ENCODE results near the gene A1BG.

A1BG gene

DNA sequence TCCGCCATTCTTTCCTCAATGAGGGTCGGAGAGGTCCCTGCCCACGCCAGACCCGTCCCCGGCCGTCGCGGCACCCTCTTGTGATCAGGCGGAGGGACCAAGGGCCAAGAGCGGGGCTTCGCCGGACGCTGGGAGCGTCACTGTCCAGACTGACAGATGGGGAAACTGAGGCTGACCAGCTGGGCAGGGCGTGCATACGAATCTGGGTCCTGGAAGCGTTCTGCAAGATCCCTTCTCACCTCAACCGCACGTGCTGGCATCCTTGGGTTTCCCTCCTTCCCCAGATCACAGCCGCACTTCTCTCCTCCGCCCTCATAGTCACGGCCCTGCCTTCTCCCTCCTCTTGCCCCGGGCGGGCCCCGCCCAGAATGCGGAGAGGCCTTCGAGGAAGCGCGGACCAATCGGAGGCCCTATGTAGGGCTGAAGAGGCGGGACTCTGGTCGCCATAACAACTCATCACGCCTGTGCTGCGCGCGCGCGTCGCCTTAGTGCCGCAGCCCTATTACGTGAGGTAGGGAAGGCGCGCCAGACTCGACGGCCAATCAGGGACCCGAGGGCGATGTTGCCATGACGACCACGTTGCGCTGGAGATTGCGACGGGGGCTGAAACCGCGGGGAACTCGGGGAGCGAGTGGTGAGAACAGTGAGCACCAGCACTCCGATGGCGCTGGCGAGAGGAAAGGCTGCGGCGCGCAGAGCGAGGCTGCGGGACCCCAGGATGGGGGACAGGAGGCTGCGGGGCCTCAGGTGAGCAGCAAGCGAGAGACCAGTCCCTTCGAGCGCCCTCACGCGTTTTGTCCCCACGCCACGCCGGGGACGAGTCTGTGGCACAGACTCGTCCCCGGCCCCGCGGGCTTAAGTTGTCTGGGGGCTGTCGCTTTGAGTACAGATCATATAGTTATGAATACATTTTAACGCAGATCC lies 47.9 kb upstream of the A1BG start:
- Histone ChIP-seq H3K27ac (ENCODE audit: extremely low read depth, low read depth, low read length) (peak overlapping the region; percentile 27; the same call in 1 of the 2 replicates), H3K36me3 (ENCODE audit: control insufficient read depth in 2 of 2, insufficient read depth in 1 of 2, low read length in 2 of 2) (no peaks in the 10 kb centered on the region; a peak in 1 of 3 replicates), H3K4me3 (ENCODE audit: low read depth, low read length) (peak overlapping the region; percentile 66), H3K9me3 (ENCODE audit: control insufficient read depth, insufficient read depth, low read depth, low read length) (no peaks in the 10 kb centered on the region), H3K4me1 (ENCODE audit: control insufficient read depth, insufficient read depth, low read length) (peaks cover 3% of the 10 kb centered on the region; the same call in 1 of the 2 replicates)
- ChIA-PET POLR2A (interaction anchor here (1.4 to 1.5 kb wide), 2 partner anchors 8 to 14 kb away, joined by 4 to 10 read pairs; partner anchors contain the start of genes RPS5 and ZNF584), CTCF (no interaction called here)
- TF ChIP-seq MYNN (tag by site-specific recombination; IDR thresholded peaks at IDR 0.05; ENCODE audit: borderline replicate concordance) (peak; percentile 83; the same call in 1 of the 2 replicates), ZNF560 (tag by site-specific recombination; IDR thresholded peaks at IDR 0.05; ENCODE audit: borderline replicate concordance) (no peak), KLF16 (tag by site-specific recombination; IDR thresholded peaks at IDR 0.05) (peak; percentile 25; the same call in 1 of the 2 replicates), ZXDB (tag by site-specific recombination; IDR thresholded peaks at IDR 0.05) (peak; percentile 34; the same call in 1 of the 2 replicates), SP7 (tag by site-specific recombination; IDR thresholded peaks at IDR 0.05) (peak; percentile 34; the same call in 1 of the 2 replicates), ZBTB17 (tag by site-specific recombination; IDR thresholded peaks at IDR 0.05) (peak; percentile 87), SP2 (tag by site-specific recombination; IDR thresholded peaks at IDR 0.05) (peak; percentile 96), YY1 (tag by site-specific recombination; IDR thresholded peaks at IDR 0.05) (peak; percentile 43; the same call in 1 of the 2 replicates), ZNF571 (tag by site-specific recombination; IDR thresholded peaks at IDR 0.05) (no peak), ZNF366 (tag by site-specific recombination; conservative IDR thresholded peaks at IDR 0.05) (peak; percentile 87), ZIC2 (tag by site-specific recombination; IDR thresholded peaks at IDR 0.05) (peak; percentile 35; the same call in 1 of the 2 replicates), OVOL3 (tag by site-specific recombination; IDR thresholded peaks at IDR 0.05) (no peak), ZNF114 (tag by site-specific recombination; IDR thresholded peaks at IDR 0.05) (no peak)
- TF ChIP-seq, protein P1, sequence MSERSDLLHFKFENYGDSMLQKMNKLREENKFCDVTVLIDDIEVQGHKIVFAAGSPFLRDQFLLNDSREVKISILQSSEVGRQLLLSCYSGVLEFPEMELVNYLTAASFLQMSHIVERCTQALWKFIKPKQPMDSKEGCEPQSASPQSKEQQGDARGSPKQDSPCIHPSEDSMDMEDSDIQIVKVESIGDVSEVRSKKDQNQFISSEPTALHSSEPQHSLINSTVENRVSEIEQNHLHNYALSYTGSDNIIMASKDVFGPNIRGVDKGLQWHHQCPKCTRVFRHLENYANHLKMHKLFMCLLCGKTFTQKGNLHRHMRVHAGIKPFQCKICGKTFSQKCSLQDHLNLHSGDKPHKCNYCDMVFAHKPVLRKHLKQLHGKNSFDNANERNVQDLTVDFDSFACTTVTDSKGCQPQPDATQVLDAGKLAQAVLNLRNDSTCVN (tag by site-specific recombination; optimal IDR thresholded peaks at IDR 0.05), result peak; percentile 89
- TF ChIP-seq, protein P2, sequence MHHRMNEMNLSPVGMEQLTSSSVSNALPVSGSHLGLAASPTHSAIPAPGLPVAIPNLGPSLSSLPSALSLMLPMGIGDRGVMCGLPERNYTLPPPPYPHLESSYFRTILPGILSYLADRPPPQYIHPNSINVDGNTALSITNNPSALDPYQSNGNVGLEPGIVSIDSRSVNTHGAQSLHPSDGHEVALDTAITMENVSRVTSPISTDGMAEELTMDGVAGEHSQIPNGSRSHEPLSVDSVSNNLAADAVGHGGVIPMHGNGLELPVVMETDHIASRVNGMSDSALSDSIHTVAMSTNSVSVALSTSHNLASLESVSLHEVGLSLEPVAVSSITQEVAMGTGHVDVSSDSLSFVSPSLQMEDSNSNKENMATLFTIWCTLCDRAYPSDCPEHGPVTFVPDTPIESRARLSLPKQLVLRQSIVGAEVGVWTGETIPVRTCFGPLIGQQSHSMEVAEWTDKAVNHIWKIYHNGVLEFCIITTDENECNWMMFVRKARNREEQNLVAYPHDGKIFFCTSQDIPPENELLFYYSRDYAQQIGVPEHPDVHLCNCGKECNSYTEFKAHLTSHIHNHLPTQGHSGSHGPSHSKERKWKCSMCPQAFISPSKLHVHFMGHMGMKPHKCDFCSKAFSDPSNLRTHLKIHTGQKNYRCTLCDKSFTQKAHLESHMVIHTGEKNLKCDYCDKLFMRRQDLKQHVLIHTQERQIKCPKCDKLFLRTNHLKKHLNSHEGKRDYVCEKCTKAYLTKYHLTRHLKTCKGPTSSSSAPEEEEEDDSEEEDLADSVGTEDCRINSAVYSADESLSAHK (tag by site-specific recombination; IDR thresholded peaks at IDR 0.05), result peak; percentile 21; the same call in 1 of the 2 replicates
- TF ChIP-seq, protein P3, sequence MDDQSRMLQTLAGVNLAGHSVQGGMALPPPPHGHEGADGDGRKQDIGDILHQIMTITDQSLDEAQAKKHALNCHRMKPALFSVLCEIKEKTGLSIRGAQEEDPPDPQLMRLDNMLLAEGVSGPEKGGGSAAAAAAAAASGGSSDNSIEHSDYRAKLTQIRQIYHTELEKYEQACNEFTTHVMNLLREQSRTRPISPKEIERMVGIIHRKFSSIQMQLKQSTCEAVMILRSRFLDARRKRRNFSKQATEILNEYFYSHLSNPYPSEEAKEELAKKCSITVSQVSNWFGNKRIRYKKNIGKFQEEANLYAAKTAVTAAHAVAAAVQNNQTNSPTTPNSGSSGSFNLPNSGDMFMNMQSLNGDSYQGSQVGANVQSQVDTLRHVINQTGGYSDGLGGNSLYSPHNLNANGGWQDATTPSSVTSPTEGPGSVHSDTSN (CRISPR knock-in tag; IDR thresholded peaks at IDR 0.05), result peak; percentile 93
- TF ChIP-seq, protein P4, sequence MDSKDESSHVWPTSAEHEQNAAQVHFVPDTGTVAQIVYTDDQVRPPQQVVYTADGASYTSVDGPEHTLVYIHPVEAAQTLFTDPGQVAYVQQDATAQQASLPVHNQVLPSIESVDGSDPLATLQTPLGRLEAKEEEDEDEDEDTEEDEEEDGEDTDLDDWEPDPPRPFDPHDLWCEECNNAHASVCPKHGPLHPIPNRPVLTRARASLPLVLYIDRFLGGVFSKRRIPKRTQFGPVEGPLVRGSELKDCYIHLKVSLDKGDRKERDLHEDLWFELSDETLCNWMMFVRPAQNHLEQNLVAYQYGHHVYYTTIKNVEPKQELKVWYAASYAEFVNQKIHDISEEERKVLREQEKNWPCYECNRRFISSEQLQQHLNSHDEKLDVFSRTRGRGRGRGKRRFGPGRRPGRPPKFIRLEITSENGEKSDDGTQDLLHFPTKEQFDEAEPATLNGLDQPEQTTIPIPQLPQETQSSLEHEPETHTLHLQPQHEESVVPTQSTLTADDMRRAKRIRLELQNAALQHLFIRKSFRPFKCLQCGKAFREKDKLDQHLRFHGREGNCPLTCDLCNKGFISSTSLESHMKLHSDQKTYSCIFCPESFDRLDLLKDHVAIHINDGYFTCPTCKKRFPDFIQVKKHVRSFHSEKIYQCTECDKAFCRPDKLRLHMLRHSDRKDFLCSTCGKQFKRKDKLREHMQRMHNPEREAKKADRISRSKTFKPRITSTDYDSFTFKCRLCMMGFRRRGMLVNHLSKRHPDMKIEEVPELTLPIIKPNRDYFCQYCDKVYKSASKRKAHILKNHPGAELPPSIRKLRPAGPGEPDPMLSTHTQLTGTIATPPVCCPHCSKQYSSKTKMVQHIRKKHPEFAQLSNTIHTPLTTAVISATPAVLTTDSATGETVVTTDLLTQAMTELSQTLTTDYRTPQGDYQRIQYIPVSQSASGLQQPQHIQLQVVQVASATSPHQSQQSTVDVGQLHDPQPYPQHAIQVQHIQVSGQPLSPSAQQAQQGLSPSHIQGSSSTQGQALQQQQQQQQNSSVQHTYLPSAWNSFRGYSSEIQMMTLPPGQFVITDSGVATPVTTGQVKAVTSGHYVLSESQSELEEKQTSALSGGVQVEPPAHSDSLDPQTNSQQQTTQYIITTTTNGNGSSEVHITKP (tag by site-specific recombination; IDR thresholded peaks at IDR 0.05), result peak; percentile 59
- TF ChIP-seq, protein P5, sequence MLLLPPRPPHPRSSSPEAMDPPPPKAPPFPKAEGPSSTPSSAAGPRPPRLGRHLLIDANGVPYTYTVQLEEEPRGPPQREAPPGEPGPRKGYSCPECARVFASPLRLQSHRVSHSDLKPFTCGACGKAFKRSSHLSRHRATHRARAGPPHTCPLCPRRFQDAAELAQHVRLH (tag by site-specific recombination; IDR thresholded peaks at IDR 0.05), result 0 out of 2 replicates have a peak, but pooled peaks have one; percentile 11
- TF ChIP-seq, protein P6, sequence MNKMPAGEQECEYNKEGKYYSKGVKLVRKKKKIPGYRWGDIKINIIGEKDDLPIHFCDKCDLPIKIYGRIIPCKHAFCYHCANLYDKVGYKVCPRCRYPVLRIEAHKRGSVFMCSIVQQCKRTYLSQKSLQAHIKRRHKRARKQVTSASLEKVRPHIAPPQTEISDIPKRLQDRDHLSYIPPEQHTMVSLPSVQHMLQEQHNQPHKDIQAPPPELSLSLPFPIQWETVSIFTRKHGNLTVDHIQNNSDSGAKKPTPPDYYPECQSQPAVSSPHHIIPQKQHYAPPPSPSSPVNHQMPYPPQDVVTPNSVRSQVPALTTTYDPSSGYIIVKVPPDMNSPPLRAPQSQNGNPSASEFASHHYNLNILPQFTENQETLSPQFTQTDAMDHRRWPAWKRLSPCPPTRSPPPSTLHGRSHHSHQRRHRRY (tag by site-specific recombination; IDR thresholded peaks at IDR 0.05), result no peak
- TF ChIP-seq, protein P7, sequence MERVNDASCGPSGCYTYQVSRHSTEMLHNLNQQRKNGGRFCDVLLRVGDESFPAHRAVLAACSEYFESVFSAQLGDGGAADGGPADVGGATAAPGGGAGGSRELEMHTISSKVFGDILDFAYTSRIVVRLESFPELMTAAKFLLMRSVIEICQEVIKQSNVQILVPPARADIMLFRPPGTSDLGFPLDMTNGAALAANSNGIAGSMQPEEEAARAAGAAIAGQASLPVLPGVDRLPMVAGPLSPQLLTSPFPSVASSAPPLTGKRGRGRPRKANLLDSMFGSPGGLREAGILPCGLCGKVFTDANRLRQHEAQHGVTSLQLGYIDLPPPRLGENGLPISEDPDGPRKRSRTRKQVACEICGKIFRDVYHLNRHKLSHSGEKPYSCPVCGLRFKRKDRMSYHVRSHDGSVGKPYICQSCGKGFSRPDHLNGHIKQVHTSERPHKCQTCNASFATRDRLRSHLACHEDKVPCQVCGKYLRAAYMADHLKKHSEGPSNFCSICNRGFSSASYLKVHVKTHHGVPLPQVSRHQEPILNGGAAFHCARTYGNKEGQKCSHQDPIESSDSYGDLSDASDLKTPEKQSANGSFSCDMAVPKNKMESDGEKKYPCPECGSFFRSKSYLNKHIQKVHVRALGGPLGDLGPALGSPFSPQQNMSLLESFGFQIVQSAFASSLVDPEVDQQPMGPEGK (tag by site-specific recombination; IDR thresholded peaks at IDR 0.05), result peak; percentile 77

Measured in HEK293 (cell line).